HG03097 (cell line): ENCODE results near the gene CD83.

Source experiments
- ATAC-seq: cut with Tn5 transposase; IDR thresholded peaks from one replicate; pipeline ENCODE4 v1.9.1; 2021; ENCODE audit not compliant: unreplicated experiment, low FRiP score

CD83 gene

DNA sequence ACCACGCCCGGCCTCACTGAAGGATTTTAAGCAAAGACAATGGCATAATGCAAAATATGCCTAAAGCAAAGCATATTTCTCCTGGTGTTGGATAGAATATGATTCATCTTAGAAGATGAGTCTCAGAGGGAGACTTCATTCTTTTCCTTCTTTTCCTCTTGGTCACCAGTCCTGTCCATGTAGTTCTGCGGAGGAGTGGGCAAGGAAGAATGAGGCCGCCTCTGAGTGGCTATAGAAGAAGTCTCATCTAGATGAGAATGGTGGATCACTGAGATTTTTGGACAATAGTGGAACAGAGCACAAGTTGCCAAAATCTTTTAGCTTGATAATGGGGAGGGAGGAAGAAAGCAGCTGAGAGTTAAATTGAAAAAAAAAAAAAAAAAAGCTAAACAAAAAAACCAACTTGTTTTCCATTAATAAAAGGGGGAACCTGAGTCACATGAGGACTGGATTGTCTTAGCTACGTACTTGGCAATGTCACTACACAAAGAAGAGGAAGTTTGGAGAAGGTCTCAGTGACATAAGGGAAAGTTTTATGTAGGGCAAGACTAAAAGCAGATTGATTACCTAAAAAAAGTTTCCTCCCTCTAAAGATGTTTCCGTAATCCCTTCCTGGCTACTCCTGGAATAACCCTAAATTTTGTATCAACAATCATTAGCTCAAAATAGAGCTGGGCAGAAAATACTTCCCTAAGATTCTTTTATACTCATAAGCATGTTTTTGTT is 6.0 kb downstream of the CD83 start:
- ATAC-seq: no peak

DNA sequence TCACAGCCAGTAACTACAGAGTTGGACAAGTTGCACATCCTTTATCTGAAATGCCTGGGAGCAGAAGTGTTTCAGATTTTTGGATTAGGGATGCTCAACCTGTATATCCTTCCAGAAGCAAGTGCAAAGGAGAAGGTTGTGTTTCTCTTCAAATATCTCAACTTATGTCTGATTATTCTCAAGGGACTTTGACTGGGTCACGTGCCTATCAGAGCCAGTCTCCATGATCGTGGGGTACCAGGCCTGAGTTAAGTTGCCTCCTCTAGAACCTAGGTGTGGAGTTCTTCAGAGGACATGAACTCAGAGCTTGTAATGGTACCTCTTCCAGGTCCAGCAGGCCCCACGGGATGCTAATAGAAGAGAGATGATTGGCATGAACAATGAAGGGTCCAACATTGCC is 7.8 kb downstream of the CD83 start:
- no peak for ATAC-seq

DNA sequence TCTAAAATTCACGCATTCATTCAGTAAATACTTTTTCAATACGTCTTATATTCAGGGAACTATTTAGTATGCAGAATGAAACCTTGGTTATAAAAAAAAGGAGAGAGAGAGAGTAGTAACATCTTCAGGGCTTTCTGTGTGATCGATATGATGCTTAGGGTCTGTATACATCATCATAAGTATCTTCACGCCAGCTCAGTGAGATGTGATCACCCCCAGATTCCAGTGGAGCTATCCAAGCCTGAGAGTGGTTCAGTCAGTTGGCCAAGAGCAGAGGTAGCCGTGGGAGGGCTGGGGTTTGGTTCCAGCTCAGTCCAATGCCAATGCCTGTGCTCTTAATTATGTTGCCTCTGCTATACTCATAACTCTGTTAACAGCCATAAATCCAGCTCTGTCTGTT is 8.6 kb downstream of the CD83 start:
- no peak for ATAC-seq

GRCh38 chr6:14127611-14128010 is 10.0 kb downstream of the CD83 start:
- ATAC-seq: no peak

DNA sequence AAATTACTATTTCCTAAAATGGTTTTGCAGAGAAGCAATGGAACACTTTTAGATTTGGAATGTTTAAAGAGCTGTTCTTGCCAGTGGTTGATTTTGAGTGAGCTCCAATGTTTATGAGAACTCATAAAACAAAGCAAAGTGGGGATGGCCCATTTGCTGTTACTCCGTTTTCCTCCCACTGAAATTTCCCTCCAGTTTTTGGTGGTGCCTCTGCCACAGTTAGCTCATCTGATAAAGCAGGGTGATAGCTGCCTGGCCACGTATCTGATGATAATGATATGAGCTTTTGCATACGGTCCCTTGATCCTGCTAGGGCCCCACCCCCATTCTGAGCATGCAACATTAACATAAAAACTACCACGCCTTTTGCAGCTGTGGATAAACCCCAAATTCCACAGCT is 10.4 kb downstream of the CD83 start:
- ATAC-seq: no peak

- ATAC-seq: no peak
Observed at GRCh38 chr6:14128746-14129145, 11.2 kb downstream of the CD83 start.

DNA sequence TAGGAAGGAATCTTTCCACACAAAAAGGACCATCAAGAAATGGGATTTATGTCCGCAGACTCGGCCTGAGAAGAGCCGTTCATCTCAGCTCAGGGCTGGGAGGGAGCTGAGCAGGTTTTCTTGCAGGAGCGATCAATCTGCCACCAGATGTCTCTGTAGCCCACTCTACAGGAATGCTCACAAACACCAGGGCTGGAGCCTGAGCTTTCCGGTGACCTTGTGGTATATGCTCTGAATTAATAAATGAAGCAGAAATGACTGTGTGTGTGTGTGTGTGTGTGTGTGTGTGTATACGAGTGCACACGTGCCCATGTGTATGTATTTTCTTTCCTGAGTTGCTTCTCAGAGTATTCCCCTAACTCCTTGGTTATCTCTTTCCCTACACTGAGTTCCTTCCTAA is 12.0 kb downstream of the CD83 start:
- ATAC-seq: no peak

GRCh38 chr6:14130435-14131075 is 13.0 kb downstream of the CD83 start:
- no peak for ATAC-seq

- ATAC-seq: no peak
Observed at GRCh38 chr6:14131579-14131978, 14.0 kb downstream of the CD83 start.

GRCh38 chr6:14132244-14132920 is 14.8 kb downstream of the CD83 start:
- ATAC-seq: no peak

- no peak for ATAC-seq
Observed at GRCh38 chr6:14132921-14133275, 15.3 kb downstream of the CD83 start.

DNA sequence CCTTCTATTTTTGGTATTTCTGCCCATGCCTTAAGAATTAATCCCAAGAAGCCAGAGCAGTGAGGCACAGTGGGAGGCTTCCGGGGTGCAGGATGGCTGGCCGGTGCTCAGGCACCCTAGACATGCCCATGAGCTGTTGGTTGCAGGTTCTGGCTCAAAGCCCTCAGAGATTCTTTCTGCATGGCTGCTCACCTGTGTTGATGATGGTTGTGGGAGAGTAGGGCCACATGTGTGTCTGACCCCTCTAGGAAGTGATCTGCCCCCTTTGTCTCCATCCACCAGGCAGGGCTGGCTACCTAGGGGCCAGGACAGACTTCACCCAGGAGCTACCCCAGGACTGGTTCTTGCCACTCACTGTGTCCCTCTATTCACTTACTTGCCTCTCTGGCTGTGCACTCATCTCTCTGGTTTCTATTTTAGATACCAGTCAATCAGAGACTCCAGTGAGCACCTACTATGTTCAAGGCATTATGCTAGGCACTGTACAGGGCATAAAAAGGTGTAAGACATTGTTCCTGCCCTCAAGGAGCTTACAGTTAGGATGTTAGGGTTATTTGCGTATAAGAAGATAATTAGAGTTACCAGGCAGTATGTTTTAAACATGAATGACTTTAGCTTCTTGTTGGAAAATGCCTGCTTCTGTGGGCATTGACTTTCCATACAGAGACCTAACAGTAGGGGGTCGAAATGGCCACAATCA is 16.8 kb downstream of the CD83 start:
- ATAC-seq: no peak

DNA sequence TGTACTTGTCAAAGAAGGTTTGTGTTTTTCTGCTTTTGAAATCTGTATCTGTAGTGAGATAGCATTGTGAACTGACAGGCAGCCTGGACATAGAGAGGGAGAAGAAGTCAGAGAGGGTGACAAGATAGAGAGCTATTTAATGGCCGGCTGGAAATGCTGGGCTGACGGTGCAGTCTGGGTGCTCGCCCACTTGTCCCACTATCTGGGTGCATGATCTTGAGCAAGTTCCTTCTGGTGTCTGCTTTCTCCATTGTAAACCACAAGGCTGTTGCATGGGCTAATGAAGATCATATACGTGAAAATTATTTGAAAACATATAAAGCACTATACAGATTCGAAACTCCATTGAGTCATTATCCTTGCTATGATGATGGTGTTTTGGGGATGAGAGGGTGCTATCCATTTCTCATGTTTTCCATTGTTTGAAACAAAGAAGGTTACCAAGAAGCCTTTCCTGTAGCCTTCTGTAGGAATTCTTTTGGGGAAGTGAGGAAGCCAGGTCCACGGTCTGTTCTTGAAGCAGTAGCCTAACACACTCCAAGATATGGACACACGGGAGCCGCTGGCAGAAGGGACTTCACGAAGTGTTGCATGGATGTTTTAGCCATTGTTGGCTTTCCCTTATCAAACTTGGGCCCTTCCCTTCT is 18.4 kb downstream of the CD83 start:
- ATAC-seq: no peak

DNA sequence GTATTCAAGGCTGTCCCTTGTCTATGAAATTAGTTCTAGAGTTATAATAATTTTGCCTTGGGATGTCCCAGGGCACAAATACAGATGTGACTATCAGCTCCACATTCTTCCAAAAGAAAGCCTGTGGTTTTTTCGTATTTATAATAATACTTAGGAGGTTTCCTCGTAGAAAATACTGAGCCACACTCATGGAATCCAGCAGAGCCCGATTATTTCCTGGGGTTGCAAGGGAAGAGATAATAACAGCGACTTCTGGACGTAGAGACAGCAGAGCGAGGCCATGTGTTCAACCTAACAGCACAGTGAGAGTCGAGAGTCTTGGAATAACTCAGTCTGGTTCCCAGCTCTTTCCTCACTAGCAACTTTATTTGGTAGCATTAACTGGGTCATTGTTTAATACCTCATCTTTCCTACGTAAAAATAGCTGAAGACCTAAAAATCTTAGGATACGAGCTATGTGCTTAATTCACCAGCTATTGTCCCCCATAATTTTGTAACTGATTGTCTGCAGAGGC is 21.2 kb downstream of the CD83 start:
- ATAC-seq: no peak

DNA sequence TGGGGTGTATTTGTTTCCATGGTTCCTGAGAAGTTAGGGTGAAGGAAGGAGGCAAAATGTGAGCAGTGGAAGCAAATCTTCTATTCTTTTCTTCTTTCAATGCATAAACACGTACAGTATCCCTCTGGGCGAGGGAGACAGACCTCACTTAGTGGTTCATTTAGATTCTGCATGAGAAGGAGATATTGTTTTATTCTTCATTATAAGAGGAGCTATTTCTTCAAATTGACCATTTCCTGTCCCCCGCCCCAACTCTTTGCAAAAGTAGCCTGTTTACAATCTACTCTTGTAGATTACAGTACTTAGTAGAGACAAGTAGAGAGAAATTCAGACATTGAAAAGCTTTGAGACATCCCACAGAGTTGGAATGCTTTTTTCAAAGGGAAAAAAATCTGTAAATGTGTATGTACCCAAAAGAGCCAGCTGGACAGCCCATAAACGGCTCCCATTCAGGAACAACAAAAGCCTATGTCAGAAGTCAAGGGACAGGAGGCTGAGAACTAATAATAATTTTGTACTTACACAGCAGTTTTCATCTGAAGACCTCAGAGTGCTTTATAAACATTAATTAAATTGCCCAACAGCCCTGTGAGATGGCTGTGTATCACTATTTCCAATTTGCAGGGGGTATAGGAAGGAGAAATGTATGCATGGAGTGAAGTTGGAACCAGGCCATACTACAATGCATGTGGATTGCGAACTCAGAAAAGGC is 23.9 kb downstream of the CD83 start:
- no peak for ATAC-seq

DNA sequence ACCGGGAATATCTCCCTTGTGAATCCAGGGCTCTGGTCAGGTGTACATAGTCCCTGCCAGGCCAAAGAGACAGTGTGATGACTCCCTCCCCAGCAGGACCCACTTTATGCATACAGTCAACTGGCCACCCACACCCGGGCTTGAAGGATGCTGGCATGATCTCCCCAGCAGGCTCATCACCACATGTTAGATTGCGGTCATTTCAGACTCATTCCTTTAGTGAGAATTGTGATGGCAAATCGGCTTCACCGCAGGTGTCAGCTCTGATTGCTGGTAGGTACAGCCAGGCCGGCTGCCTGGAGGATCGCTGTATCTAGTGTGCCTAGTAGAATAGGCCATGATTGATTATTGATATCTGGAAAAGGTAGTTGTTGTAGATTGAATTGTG is 24.5 kb downstream of the CD83 start:
- no peak for ATAC-seq

DNA sequence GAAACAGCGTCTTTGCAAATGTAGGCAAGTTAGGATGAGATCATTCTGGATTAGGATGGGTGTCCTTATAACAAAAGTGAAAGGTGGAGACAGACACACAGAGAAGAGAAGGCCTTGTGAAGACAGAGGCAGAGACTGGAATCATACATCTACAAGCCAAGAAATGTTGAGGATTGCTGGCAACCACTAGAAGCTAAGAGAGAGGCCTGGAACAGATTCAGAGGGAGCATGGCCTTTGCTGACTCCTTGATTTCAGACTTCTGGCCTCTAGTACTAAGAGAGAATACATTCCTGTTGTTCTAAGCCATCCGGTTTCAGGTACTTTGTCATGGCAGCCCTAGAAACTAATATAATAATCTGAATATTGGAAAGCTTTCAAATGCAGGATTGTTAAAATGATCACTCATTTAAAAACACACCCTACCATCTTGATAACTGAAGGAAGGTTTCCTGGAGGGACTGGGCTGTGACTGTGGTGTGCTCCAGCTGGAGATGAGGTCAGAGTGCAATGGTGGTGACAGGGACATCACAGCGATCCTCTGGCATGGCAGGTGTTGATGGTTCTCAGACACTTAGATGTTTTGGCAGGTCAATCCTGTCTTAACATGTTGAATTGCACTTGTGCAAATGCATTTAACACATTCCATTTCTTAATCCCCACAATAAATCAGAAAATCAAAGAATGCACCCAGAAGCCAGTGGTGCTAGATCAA is 25.1 kb downstream of the CD83 start:
- ATAC-seq: no peak

GRCh38 chr6:14143305-14143704 is 25.7 kb downstream of the CD83 start:
- ATAC-seq: no peak

- ATAC-seq: peak; percentile 54
Observed at GRCh38 chr6:14144678-14145113, 27.1 kb downstream of the CD83 start.
